Measurements from ENCODE around the gene B4GALT1. TPM values are rescaled to one million over a fixed set of nuclear protein-coding genes. Genes with fewer than 3 reads are reported as not detected.

B4GALT1 gene, protein sequence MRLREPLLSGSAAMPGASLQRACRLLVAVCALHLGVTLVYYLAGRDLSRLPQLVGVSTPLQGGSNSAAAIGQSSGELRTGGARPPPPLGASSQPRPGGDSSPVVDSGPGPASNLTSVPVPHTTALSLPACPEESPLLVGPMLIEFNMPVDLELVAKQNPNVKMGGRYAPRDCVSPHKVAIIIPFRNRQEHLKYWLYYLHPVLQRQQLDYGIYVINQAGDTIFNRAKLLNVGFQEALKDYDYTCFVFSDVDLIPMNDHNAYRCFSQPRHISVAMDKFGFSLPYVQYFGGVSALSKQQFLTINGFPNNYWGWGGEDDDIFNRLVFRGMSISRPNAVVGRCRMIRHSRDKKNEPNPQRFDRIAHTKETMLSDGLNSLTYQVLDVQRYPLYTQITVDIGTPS
- polyA plus RNA-seq (ENCODE audit: insufficient read length in 10 of 10) = 10 to 100 TPM; 35.9 to 53.2 (median 45.7) TPM
- long read RNA-seq, donor 1, full-length matches to known transcripts = 7 of 7 reads
- long read RNA-seq, donor 1, partial matches to known transcripts = 0 of 7 reads
- long read RNA-seq, donor 1, other reads (novel, unspliced or antisense) = 0 of 7 reads
- long read RNA-seq, donor 2, full-length matches to known transcripts = 2 of 2 reads
- long read RNA-seq, donor 2, partial matches to known transcripts = 0 of 2 reads
- long read RNA-seq, donor 2, other reads (novel, unspliced or antisense) = 0 of 2 reads
- long read RNA-seq, donor 3 = 0 reads
- long read RNA-seq, donor 4, full-length matches to known transcripts = 13 of 13 reads
- long read RNA-seq, donor 4, partial matches to known transcripts = 0 of 13 reads
- long read RNA-seq, donor 4, other reads (novel, unspliced or antisense) = 0 of 13 reads
- long read RNA-seq, donor 5, full-length matches to known transcripts = 12 of 17 reads
- long read RNA-seq, donor 5, partial matches to known transcripts = 5 of 17 reads
- long read RNA-seq, donor 5, other reads (novel, unspliced or antisense) = 0 of 17 reads
- long read RNA-seq, donor 6, full-length matches to known transcripts = 19 of 25 reads
- long read RNA-seq, donor 6, partial matches to known transcripts = 6 of 25 reads
- long read RNA-seq, donor 6, other reads (novel, unspliced or antisense) = 0 of 25 reads
- long read RNA-seq, donor 7, full-length matches to known transcripts = 8 of 8 reads
- long read RNA-seq, donor 7, partial matches to known transcripts = 0 of 8 reads
- long read RNA-seq, donor 7, other reads (novel, unspliced or antisense) = 0 of 8 reads
- long read RNA-seq, donor 8, full-length matches to known transcripts = 7 of 7 reads
- long read RNA-seq, donor 8, partial matches to known transcripts = 0 of 7 reads
- long read RNA-seq, donor 8, other reads (novel, unspliced or antisense) = 0 of 7 reads
- long read RNA-seq, donor 9, full-length matches to known transcripts = 4 of 4 reads
- long read RNA-seq, donor 9, partial matches to known transcripts = 0 of 4 reads
- long read RNA-seq, donor 9, other reads (novel, unspliced or antisense) = 0 of 4 reads

- DNase-seq = peak; percentile 94 to 97 (median 96)
Observed at GRCh38 chr9:33167084-33167971, at the start of gene B4GALT1. Gene B4GALT1 (minus strand): TSS chr9:33167336. CDS start chr9:33167169, 167 bp downstream.

GRCh38 chr9:33211695-33212393 lies 44.7 kb upstream of the B4GALT1 start:
- no peak for DNase-seq

- no peak for DNase-seq
Observed at GRCh38 chr9:33210006-33210715, 43.0 kb upstream of the B4GALT1 start.

GRCh38 chr9:33209394-33209793 lies 42.3 kb upstream of the B4GALT1 start:
- no peak for DNase-seq

GRCh38 chr9:33202552-33203201 lies 35.5 kb upstream of the B4GALT1 start:
- DNase-seq = peak; percentile 55 to 86 (median 59)

DNA sequence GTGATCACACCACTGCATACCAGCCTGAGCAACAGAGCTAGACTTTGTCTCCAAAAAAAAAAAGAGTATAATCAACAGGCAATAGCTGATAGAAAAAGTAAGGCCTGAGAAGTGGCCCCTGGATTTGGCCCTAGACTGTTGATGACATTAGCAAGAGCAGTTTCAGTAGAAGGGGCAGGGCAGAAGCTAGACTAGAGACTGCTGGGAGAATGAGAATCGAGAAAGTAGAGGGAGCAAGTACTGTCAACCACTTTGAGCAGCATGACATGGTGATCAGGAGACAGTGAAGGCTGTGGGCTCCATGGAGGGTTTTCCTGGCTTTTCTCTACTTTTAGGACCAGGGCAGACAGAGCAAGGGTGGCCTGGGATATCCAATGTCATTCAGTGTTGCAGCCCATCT lies 34.9 kb upstream of the B4GALT1 start:
- DNase-seq = no peak

DNA sequence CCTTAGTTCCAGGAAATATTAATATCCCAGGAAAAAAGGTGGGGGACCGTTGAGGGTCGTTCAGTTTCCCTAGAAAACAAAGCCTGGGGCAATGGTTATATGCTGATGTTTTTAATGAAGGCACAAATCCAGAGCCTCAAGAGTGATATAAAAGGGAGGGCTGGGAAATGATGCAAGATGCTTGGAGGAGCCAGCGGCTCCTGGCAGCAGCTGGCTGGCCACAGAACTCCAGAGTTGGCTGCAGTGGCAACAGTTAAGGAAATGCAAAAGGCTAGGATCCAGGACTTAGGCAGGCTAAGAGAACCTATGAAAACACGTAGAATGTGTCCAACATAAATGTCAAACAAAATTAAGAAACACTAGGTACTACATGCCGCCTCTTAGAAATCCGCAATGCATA lies 31.0 kb upstream of the B4GALT1 start:
- DNase-seq = peak in 2 of 3 donors; percentile 51 to 70

GRCh38 chr9:33197279-33198152 lies 30.4 kb upstream of the B4GALT1 start:
- peak; percentile 77 to 92 (median 87) for DNase-seq

- DNase-seq = no peak
Observed at GRCh38 chr9:33196736-33197135, 29.6 kb upstream of the B4GALT1 start.

DNA sequence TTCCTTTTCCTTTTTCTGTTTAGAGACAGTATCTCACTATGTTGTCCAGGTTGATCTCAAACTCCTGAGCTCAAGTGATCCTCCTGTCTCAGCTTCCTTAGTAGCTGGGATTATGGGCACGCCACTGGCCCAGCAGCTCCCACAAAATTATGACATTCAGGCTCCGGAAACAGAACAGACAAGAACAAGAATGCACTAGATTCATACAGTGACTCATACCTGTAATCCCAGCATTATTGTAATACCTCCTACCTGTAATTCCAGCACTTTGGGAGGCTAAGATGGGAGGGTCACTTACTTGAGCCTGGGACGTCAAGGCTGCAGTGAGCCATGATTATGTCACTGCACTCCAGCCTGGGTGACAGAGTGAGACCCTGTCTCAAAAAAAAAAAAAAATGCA lies 26.7 kb upstream of the B4GALT1 start:
- DNase-seq = no peak

DNA sequence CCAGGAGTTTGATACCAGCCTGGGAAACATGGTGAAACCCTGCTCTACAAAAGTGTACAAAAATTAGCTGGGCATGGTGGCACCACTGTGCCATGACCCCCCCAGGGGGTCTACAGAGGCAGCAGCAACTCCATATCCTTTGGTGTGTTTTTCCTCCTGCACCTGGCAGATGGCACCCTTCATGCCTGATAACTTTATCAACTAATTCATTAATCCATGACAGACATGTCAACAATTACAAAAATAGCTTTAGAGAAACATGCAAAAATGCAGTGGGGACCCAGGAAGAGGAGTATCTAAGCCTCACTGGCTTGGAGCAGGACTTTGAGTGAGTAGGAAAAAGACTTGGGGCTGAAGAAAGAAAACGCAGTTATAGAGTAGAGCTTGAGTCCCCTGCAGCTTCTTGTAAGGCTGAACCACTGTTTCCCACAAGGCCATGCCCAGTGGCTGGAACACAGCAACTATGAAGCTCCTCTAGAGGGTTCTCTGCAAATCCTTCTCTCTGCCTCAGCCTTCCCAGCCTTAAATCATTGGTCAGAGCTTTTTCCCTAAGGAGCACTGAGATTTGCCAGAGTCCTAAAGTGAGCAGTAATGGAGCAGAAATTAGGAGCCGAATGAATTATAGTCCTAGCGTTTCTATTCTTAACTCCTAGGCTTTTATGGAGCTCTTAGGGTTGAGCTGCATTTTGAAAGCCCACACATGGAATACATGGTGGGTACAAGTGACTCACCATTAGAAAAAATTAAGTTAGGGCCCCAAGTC lies 25.5 kb upstream of the B4GALT1 start:
- peak in 1 of 3 donors; percentile 48 for DNase-seq

DNA sequence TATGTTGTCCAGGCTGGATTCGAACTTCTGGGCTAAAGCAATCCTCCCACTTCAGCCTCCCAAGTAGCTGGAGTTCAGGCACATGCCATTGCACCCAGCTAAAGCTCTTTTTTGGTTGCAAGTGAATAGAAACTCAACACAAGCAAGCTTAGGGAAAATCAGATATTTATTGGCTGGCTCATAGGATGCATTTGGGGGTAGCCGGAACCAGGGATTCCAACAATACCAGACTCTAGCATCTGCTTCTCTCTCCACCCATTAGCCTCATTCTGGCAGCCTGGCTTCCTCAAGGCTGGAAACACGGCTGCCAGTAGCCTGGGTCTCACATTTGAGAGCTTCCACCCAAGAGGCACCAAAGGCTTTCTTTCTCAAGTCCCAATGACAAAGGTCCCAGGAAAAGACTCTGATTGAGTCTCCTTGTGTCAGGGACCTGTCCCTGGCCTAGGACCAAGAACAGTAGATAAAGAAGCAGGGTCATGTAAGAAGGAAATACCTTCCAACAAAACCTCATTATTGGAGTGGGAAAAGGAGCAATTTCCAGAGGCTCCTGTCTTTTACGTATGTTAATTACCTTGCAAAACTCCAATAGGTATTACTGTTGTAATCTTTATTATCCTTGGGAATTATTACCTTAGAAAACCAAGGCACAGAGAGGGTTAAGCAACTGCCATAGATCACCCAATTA lies 23.0 kb upstream of the B4GALT1 start:
- no peak for DNase-seq

- peak in 1 of 3 donors; percentile 77 for DNase-seq
Observed at GRCh38 chr9:33189331-33189791, 22.2 kb upstream of the B4GALT1 start.

- DNase-seq = no peak
Observed at GRCh38 chr9:33188711-33189110, 21.6 kb upstream of the B4GALT1 start.

DNA sequence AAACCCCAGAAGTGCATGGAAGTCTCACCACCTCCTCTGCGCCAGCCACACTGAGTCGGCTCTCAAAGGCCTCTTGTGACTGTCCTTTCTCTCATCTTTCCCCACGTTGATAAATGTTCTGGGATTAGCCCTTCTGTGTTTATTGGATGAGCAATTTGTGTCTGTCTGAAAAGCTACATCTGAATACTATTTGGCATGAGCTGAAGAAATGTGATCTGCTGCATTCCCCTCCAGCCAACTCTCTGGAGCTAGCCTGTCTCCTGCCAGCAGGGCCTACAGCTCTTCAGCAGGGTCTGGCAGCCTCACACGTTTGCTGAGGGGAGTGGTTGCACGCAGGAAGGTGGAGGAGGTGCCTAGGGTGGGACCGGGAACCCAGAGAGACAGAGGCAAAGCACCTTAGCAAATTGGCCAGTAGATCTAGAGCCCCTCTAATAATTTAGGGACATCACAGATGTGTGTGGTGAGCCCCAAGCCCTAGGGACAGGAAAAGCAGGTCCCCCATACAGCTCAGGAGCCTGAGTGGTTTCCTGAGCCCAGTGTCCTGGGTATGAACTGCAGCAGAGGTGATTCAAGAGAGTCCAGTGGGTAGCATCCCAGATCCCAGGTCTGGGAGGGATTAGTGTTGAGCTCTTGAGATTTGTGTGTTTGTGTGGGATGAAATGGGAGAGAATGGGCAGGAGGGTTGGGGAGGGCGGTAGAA lies 20.5 kb upstream of the B4GALT1 start:
- peak; percentile 85 to 94 (median 90) for DNase-seq

All from muscle of back (tissue), 13 donors.